ENCODE results near the gene UBE2G2.

The UBE2G2 gene

DNA sequence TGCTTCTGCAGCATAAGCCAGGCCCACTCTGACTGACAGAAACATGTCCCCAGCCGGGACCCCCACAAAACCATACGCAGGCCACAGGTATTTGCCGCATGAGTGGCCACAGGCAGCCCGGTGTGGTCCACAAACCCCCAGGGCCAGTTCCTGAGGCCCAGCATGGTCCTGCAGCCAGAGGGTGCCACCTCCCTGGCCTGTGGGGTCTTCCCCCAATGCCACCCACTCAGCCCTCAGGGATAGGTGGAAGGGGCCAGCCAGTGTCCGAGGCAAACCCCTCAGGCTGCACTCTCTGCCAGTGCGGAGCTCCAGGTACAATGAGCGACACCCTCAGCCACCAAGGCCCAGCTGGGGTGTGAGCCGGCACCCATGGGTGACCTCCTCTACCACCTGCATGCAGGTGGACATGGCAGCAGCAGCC is 43.5 kb downstream of the UBE2G2 start:
- Histone ChIP-seq H3K9ac (ENCODE audit: low read depth, low read length) (no peak overlapping the region), H3K4me3 (ENCODE audit: low read depth in 1 of 2, low read length in 2 of 2) (no peak overlapping the region), H3K27ac (ENCODE audit: low read length) (no peak overlapping the region), H3K9me3 (ENCODE audit: insufficient read depth, low read length, severe bottlenecking) (no peaks in the 10 kb centered on the region), H2AFZ (ENCODE audit: low read depth, low read length) (no peak overlapping the region), H3K4me2 (ENCODE audit: insufficient read depth, low read length) (no peak overlapping the region), H3K4me1 (ENCODE audit: insufficient read depth, low read length) (no peaks in the 10 kb centered on the region), H3K27me3 (ENCODE audit: insufficient read depth, low read length, poor library complexity) (no peaks in the 10 kb centered on the region), H3K79me2 (ENCODE audit: insufficient read depth, low read length) (no peaks in the 10 kb centered on the region), H3K36me3 (ENCODE audit: insufficient read depth, low read length) (no peaks in the 10 kb centered on the region), H4K20me1 (ENCODE audit: insufficient read depth, low read length) (no peaks in the 10 kb centered on the region; the same call in 1 of the 2 replicates)
- DNase-seq (no peak), ATAC-seq (ENCODE audit: insufficient read depth, low read depth) (no peak)
- TF ChIP-seq, protein P1, sequence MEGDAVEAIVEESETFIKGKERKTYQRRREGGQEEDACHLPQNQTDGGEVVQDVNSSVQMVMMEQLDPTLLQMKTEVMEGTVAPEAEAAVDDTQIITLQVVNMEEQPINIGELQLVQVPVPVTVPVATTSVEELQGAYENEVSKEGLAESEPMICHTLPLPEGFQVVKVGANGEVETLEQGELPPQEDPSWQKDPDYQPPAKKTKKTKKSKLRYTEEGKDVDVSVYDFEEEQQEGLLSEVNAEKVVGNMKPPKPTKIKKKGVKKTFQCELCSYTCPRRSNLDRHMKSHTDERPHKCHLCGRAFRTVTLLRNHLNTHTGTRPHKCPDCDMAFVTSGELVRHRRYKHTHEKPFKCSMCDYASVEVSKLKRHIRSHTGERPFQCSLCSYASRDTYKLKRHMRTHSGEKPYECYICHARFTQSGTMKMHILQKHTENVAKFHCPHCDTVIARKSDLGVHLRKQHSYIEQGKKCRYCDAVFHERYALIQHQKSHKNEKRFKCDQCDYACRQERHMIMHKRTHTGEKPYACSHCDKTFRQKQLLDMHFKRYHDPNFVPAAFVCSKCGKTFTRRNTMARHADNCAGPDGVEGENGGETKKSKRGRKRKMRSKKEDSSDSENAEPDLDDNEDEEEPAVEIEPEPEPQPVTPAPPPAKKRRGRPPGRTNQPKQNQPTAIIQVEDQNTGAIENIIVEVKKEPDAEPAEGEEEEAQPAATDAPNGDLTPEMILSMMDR (IDR thresholded peaks at IDR 0.05; ENCODE audit: borderline replicate concordance, extremely low read depth, low read length, poor library complexity, severe bottlenecking), result no peak
- no peak for TF ChIP-seq EZH2 (IDR thresholded peaks at IDR 0.05; ENCODE audit: borderline replicate concordance, low read depth, low read length, severe bottlenecking)

DNA sequence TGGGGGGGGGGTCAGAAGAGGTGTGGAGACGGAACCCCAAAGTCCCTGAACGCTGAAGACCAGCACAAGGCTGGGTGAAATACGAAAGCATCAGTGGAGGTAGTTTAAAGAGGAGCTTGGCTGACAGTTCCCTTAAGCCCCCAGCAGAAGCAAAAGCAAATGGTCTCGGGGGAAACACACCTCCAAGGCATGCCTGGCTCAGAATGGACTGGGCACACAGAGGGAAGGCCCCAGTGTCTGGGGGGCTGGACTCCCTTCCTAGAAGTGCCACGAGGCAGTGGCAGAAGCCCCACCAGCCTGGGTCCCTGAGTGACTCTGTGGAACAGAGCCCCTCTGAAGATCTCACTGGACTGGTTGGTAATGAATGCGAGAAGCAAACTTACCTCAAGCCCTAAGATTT is 43.9 kb downstream of the UBE2G2 start:
- ATAC-seq (ENCODE audit: insufficient read depth, low read depth) (no peak), DNase-seq (no peak)
- Histone ChIP-seq H2AFZ (ENCODE audit: low read depth, low read length) (no peak overlapping the region), H3K9me3 (ENCODE audit: insufficient read depth, low read length, severe bottlenecking) (no peaks in the 10 kb centered on the region), H3K27me3 (ENCODE audit: insufficient read depth, low read length, poor library complexity) (no peaks in the 10 kb centered on the region), H3K79me2 (ENCODE audit: insufficient read depth, low read length) (no peaks in the 10 kb centered on the region), H3K4me1 (ENCODE audit: insufficient read depth, low read length) (no peaks in the 10 kb centered on the region), H3K4me2 (ENCODE audit: insufficient read depth, low read length) (no peak overlapping the region), H3K9ac (ENCODE audit: low read depth, low read length) (no peak overlapping the region), H3K27ac (ENCODE audit: low read length) (no peak overlapping the region), H4K20me1 (ENCODE audit: insufficient read depth, low read length) (no peaks in the 10 kb centered on the region; the same call in 1 of the 2 replicates), H3K36me3 (ENCODE audit: insufficient read depth, low read length) (no peaks in the 10 kb centered on the region), H3K4me3 (ENCODE audit: low read depth in 1 of 2, low read length in 2 of 2) (no peak overlapping the region)
- TF ChIP-seq EZH2 (IDR thresholded peaks at IDR 0.05; ENCODE audit: borderline replicate concordance, low read depth, low read length, severe bottlenecking), result no peak
- TF ChIP-seq, protein P1 (IDR thresholded peaks at IDR 0.05; ENCODE audit: borderline replicate concordance, extremely low read depth, low read length, poor library complexity, severe bottlenecking), result no peak

DNA sequence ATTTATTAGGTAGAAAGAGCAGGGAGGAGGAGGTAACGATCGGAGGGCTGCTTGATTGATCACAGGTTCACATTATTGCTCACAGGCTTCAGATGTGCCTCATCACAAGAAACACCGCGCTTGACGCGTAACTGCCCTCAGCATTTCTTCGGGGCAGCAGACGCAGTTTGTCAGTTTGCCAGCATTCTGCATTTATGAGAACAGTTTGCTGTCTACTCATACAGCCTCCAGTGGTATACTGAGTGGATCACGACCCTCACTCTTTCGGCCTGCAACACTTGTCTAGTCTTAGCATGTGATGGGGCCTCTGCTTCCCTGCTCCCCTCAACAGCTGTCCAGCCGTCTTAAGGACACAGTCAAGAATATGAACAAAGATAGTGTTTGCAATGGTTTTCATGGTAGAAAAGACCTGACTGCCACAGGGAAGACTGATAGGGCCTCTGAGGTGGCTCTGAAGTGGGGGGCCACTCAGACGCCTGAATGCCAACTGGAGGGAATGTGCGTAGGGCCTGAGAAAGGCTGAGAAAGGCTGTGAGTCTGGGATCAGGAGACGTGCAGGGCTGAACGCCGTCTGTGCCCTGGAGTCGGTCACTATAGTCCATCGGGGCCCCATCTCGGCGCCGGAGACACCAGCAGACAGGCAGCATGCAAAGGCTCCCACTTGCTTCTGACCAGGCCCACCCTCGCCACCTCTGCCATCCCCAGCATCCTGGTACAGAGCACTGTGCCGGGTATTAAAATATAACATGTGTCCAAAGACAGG is 45.0 kb downstream of the UBE2G2 start:
- H3K27ac ChIP-seq (ENCODE audit: low read length), result no peak overlapping the region
- H3K36me3 ChIP-seq (ENCODE audit: insufficient read depth, low read length), result no peaks in the 10 kb centered on the region
- no peak overlapping the region for H3K4me2 ChIP-seq (ENCODE audit: insufficient read depth, low read length)
- no peaks in the 10 kb centered on the region for H3K79me2 ChIP-seq (ENCODE audit: insufficient read depth, low read length)
- no peaks in the 10 kb centered on the region for H3K4me1 ChIP-seq (ENCODE audit: insufficient read depth, low read length)
- DNase-seq, result no peak
- H3K4me3 ChIP-seq (ENCODE audit: low read depth in 1 of 2, low read length in 2 of 2), result no peak overlapping the region
- TF ChIP-seq, protein P1 (IDR thresholded peaks at IDR 0.05; ENCODE audit: borderline replicate concordance, extremely low read depth, low read length, poor library complexity, severe bottlenecking), result no peak
- no peak for TF ChIP-seq EZH2 (IDR thresholded peaks at IDR 0.05; ENCODE audit: borderline replicate concordance, low read depth, low read length, severe bottlenecking)
- no peaks in the 10 kb centered on the region for H3K27me3 ChIP-seq (ENCODE audit: insufficient read depth, low read length, poor library complexity)
- no peaks in the 10 kb centered on the region for H3K9me3 ChIP-seq (ENCODE audit: insufficient read depth, low read length, severe bottlenecking)
- no peak for ATAC-seq (ENCODE audit: insufficient read depth, low read depth)
- no peak overlapping the region for H2AFZ ChIP-seq (ENCODE audit: low read depth, low read length)
- H3K9ac ChIP-seq (ENCODE audit: low read depth, low read length), result no peak overlapping the region
- H4K20me1 ChIP-seq (ENCODE audit: insufficient read depth, low read length), result no peaks in the 10 kb centered on the region; the same call in 1 of the 2 replicates
